CD4-positive, CD25-positive, alpha-beta regulatory T cell (primary cell): Measurements from ENCODE around the gene FCHO2. TPM values are rescaled to one million over a fixed set of nuclear protein-coding genes. Genes with fewer than 3 reads are reported as not detected.
"Not testable (repeated sequence)": the region's sequence is repeated elsewhere in the genome, so short reads cannot be mapped to it uniquely, and the experiment has no call there.

Source experiments
- ATAC-seq, 2 donors: fragments of 150-1000 bp; cut with Tn5 transposase; one replicate each; pipeline ENCODE4 v1.10.0; 2021; ENCODE audit warnings: low read depth in 2 of 2, moderate number of reproducible peaks in 2 of 2, moderate library complexity in 1 of 2
- DNase-seq, 3 donors: peaks; one replicate each; pipeline versions ENCODE4 v3.0.0 to v3.0.0-alpha.2; 2012 to 2022; ENCODE audit warnings: mixed read lengths in 1 of 3
- H3K27ac ChIP-seq: one replicate; pipeline ENCODE4 v1.7.0; 2013; ENCODE audit warnings: mild to moderate bottlenecking, low read length; ENCODE audit not compliant: insufficient read depth, poor library complexity, severe bottlenecking
- H3K27me3 ChIP-seq: one replicate; pipeline ENCODE4 v1.7.0; 2013; ENCODE audit warnings: low read length; ENCODE audit not compliant: control insufficient read depth, insufficient read depth
- H3K36me3 ChIP-seq: one replicate; pipeline ENCODE4 v1.7.0; 2013; ENCODE audit warnings: mild to moderate bottlenecking, low read length, moderate library complexity; ENCODE audit not compliant: control insufficient read depth, insufficient read depth
- H3K4me1 ChIP-seq: 2 replicates; pipeline ENCODE4 v1.7.0; 2013; ENCODE audit warnings: mild to moderate bottlenecking, low read length; ENCODE audit not compliant: insufficient read depth, control insufficient read depth, poor library complexity, severe bottlenecking
- H3K4me3 ChIP-seq: one replicate; pipeline ENCODE4 v1.7.0; 2013; ENCODE audit warnings: low read depth, mild to moderate bottlenecking, low read length, moderate library complexity
- H3K9me3 ChIP-seq, 2 experiments: 1 replicate in 1 of 2; 2 replicates in 1 of 2; pipeline ENCODE4 v1.7.0; 2013; ENCODE audit warnings: low read length in 2 of 2, mild to moderate bottlenecking in 1 of 2, moderate library complexity in 1 of 2; ENCODE audit not compliant: control insufficient read depth in 2 of 2
- H3K27ac Mint-ChIP-seq, 3 donors: one replicate each; pipeline ENCODE4 v1.8.0; 2020 to 2022; ENCODE audit warnings: mild to moderate bottlenecking in 3 of 3, mixed read lengths in 3 of 3, moderate library complexity in 2 of 3
- H3K27me3 Mint-ChIP-seq: one replicate; pipeline ENCODE4 v1.8.0; 2022; ENCODE audit warnings: mild to moderate bottlenecking, mixed read lengths
- H3K36me3 Mint-ChIP-seq: one replicate; pipeline ENCODE4 v1.8.0; 2020; ENCODE audit warnings: mixed read lengths
- H3K4me1 Mint-ChIP-seq, 4 donors: one replicate each; pipeline ENCODE4 v1.8.0; 2020 to 2022; ENCODE audit warnings: mixed read lengths in 4 of 4, mild to moderate bottlenecking in 1 of 4
- H3K4me3 Mint-ChIP-seq, 4 donors: one replicate each; pipeline ENCODE4 v1.8.0; 2020 to 2022; ENCODE audit warnings: mild to moderate bottlenecking in 4 of 4, mixed read lengths in 4 of 4, moderate library complexity in 3 of 4
- H3K9me3 Mint-ChIP-seq, 7 donors: one replicate each; pipeline ENCODE4 v1.8.0; 2020 to 2022; ENCODE audit warnings: mixed read lengths in 7 of 7, mild to moderate bottlenecking in 3 of 7, moderate library complexity in 2 of 7
- polyA plus RNA-seq, 4 donors: library from polyadenylated mRNA; unstranded; fragments of 300-500 nt; fragmentation: Illumina TruSeq; gene quantifications; one replicate each; pipeline ENCODE4 v1.2.3, GENCODE V29; 2021
- total RNA-seq: library from RNA; stranded (reverse); gene quantifications from one replicate; pipeline ENCODE4 v1.2.3, GENCODE V29; 2022

Gene FCHO2
- total and polyA plus RNA-seq, 5 donors from 2014 or later: 0.52 to 2.2 (median 0.92) TPM

- Histone ChIP-seq H3K4me1 (peaks cover 17% of the 10 kb centered on the region), H3K27ac (no peak overlapping the region), H3K36me3 (no peaks in the 10 kb centered on the region), H3K9me3 (no peaks in the 10 kb centered on the region), H3K27me3 (peaks cover 28% of the 10 kb centered on the region), H3K4me3 (no peak overlapping the region)
- DNase-seq: no peak
- no peak for ATAC-seq
- peaks cover 71% of the 10 kb centered on the region for H3K27me3 Mint-ChIP-seq
- H3K4me1 Mint-ChIP-seq: peaks cover 0 to 24% (median 14%) of the 10 kb centered on the region in 4 donors
- peak overlapping the region; percentile 43 to 89 (median 84) for H3K4me3 Mint-ChIP-seq
- peaks cover 0 to 3% (median 0%) of the 10 kb centered on the region in 7 donors for H3K9me3 Mint-ChIP-seq
- H3K36me3 Mint-ChIP-seq: no peaks in the 10 kb centered on the region
- H3K27ac Mint-ChIP-seq: no peak overlapping the region
These were observed 1.5 kb downstream of the FCHO2 start for GRCh38 chr5:72957337-72957736.

GRCh38 chr5:72959257-72959656 lies 3.4 kb downstream of the FCHO2 start:
- no peak overlapping the region for H3K4me3 Mint-ChIP-seq
- H3K9me3 ChIP-seq: no peaks in the 10 kb centered on the region

GRCh38 chr5:72974481-72974880 lies 18.6 kb downstream of the FCHO2 start:
- not testable (repeated sequence) for H3K36me3 Mint-ChIP-seq, H3K27ac ChIP-seq, H3K4me1 Mint-ChIP-seq, H3K9me3 Mint-ChIP-seq, H3K27me3 Mint-ChIP-seq, ATAC-seq, H3K4me3 Mint-ChIP-seq, H3K36me3 ChIP-seq, H3K27ac Mint-ChIP-seq, H3K27me3 ChIP-seq, H3K4me3 ChIP-seq, H3K9me3 ChIP-seq, H3K4me1 ChIP-seq, DNase-seq

More at GRCh38 chr5:72959257-72959656, 3.4 kb downstream of the FCHO2 start:
- H3K27ac Mint-ChIP-seq: no peak overlapping the region
- Histone ChIP-seq H3K4me3 (no peak overlapping the region), H3K27ac (no peak overlapping the region), H3K27me3 (peaks cover 24% of the 10 kb centered on the region), H3K36me3 (no peaks in the 10 kb centered on the region), H3K4me1 (peaks cover 17% of the 10 kb centered on the region)
- H3K9me3 Mint-ChIP-seq: peaks cover 0 to 3% (median 0%) of the 10 kb centered on the region in 7 donors
- H3K27me3 Mint-ChIP-seq: peaks cover 60% of the 10 kb centered on the region
- no peak for DNase-seq
- ATAC-seq: no peak
- H3K4me1 Mint-ChIP-seq: peaks cover 0 to 21% (median 14%) of the 10 kb centered on the region in 4 donors
- H3K36me3 Mint-ChIP-seq: no peaks in the 10 kb centered on the region

- not testable (repeated sequence) for H3K4me3 Mint-ChIP-seq, H3K27ac ChIP-seq, H3K36me3 Mint-ChIP-seq, H3K9me3 ChIP-seq, H3K4me1 ChIP-seq, H3K36me3 ChIP-seq, H3K4me1 Mint-ChIP-seq, ATAC-seq, H3K27ac Mint-ChIP-seq, H3K4me3 ChIP-seq, H3K27me3 Mint-ChIP-seq, H3K9me3 Mint-ChIP-seq, H3K27me3 ChIP-seq, DNase-seq
These were observed 21.0 kb downstream of the FCHO2 start for GRCh38 chr5:72976810-72977209.

GRCh38 chr5:72985719-72986118 lies 29.9 kb downstream of the FCHO2 start:
- Histone ChIP-seq H3K27me3 (no peaks in the 10 kb centered on the region), H3K9me3 (no peaks in the 10 kb centered on the region), H3K27ac (no peak overlapping the region), H3K36me3 (no peaks in the 10 kb centered on the region), H3K4me3 (no peak overlapping the region), H3K4me1 (no peaks in the 10 kb centered on the region)
- DNase-seq: no peak
- Mint-ChIP-seq H3K9me3 (peaks cover 0 to 4% (median 0%) of the 10 kb centered on the region in 7 donors), H3K27ac (no peak overlapping the region), H3K4me3 (no peak overlapping the region), H3K36me3 (peaks cover 6% of the 10 kb centered on the region), H3K4me1 (no peaks in the 10 kb centered on the region), H3K27me3 (peaks cover 20% of the 10 kb centered on the region)
- ATAC-seq: no peak

- H3K4me3 Mint-ChIP-seq: no peak overlapping the region
- H3K36me3 Mint-ChIP-seq: peaks cover 4% of the 10 kb centered on the region
- no peaks in the 10 kb centered on the region for H3K4me1 Mint-ChIP-seq
- Histone ChIP-seq H3K27me3 (no peaks in the 10 kb centered on the region), H3K4me1 (no peaks in the 10 kb centered on the region), H3K27ac (no peak overlapping the region), H3K9me3 (no peaks in the 10 kb centered on the region), H3K36me3 (no peaks in the 10 kb centered on the region), H3K4me3 (no peak overlapping the region)
- peaks cover 0 to 11% (median under 1%) of the 10 kb centered on the region in 7 donors for H3K9me3 Mint-ChIP-seq
- no peak overlapping the region for H3K27ac Mint-ChIP-seq
- ATAC-seq (no peak), DNase-seq (no peak)
- peaks cover 24% of the 10 kb centered on the region for H3K27me3 Mint-ChIP-seq
These were observed 32.9 kb downstream of the FCHO2 start for GRCh38 chr5:72988769-72989168.

- Mint-ChIP-seq H3K27ac (no peak overlapping the region), H3K9me3 (peaks cover 0 to 13% (median 2%) of the 10 kb centered on the region in 7 donors), H3K4me3 (no peak overlapping the region), H3K4me1 (no peaks in the 10 kb centered on the region), H3K27me3 (peaks cover 14% of the 10 kb centered on the region), H3K36me3 (peaks cover 7% of the 10 kb centered on the region)
- DNase-seq (no peak), ATAC-seq (no peak)
- no peaks in the 10 kb centered on the region for H3K4me1 ChIP-seq
- H3K36me3 ChIP-seq: no peaks in the 10 kb centered on the region
- no peaks in the 10 kb centered on the region for H3K27me3 ChIP-seq
- no peak overlapping the region for H3K4me3 ChIP-seq
- H3K27ac ChIP-seq: no peak overlapping the region
- no peaks in the 10 kb centered on the region for H3K9me3 ChIP-seq
These were observed 35.6 kb downstream of the FCHO2 start for GRCh38 chr5:72991394-72991793.

- peaks cover 3% of the 10 kb centered on the region for H3K36me3 Mint-ChIP-seq
- DNase-seq (no peak), ATAC-seq (no peak)
- H3K4me1 ChIP-seq: no peaks in the 10 kb centered on the region
- H3K4me3 ChIP-seq: no peak overlapping the region
- H3K27ac ChIP-seq: no peak overlapping the region
- no peak overlapping the region for H3K27ac Mint-ChIP-seq
- H3K4me1 Mint-ChIP-seq: no peaks in the 10 kb centered on the region
- no peaks in the 10 kb centered on the region for H3K27me3 ChIP-seq
- H3K9me3 ChIP-seq: no peaks in the 10 kb centered on the region
- no peaks in the 10 kb centered on the region for H3K36me3 ChIP-seq
- peaks cover 8% of the 10 kb centered on the region for H3K27me3 Mint-ChIP-seq
- H3K4me3 Mint-ChIP-seq: no peak overlapping the region
- H3K9me3 Mint-ChIP-seq: peaks cover 0 to 9% (median 2%) of the 10 kb centered on the region in 7 donors
These were observed 38.7 kb downstream of the FCHO2 start for GRCh38 chr5:72994578-72994977.
